Kidney (tissue), 14 donors: Measurements from ENCODE around the gene FHOD3. TPM values are rescaled to one million over a fixed set of nuclear protein-coding genes. Genes with fewer than 3 reads are reported as not detected.

Experiments
- DNase-seq, 5 donors: peaks; one replicate each; pipeline ENCODE4 v3.0.0-alpha.2; 2013 to 2020
- FAIRE-seq: peaks from 2 replicates; lab custom pipeline; 2012; peaks lifted over from hg19 to GRCh38; lab: Jason Lieb, UNC
- H3K27ac ChIP-seq, 2 donors: one replicate each; pipeline ENCODE4 v1.7.0; 2013; ENCODE audit warnings: low read depth in 2 of 2, low read length in 2 of 2, inconsistent platforms in 1 of 2
- H3K27me3 ChIP-seq: one replicate; pipeline ENCODE4 v1.7.1; 2013; ENCODE audit warnings: low read length, inconsistent platforms; ENCODE audit not compliant: control insufficient read depth, insufficient read depth
- H3K36me3 ChIP-seq, 3 donors: one replicate each; pipeline versions ENCODE4 v1.7.0 to v1.7.1; 2013; ENCODE audit warnings: low read length in 3 of 3, control low read depth in 1 of 3, inconsistent platforms in 1 of 3; ENCODE audit not compliant: insufficient read depth in 3 of 3, control insufficient read depth in 2 of 3
- H3K4me1 ChIP-seq, 3 donors: one replicate each; pipeline versions ENCODE4 v1.7.0 to v1.7.1; 2013; ENCODE audit warnings: low read length in 3 of 3, inconsistent platforms in 1 of 3, low read depth in 1 of 3; ENCODE audit not compliant: control insufficient read depth in 2 of 3, insufficient read depth in 2 of 3
- H3K4me3 ChIP-seq, 3 donors: one replicate each; pipeline versions ENCODE4 v1.7.0 to v1.8.1; 2013; ENCODE audit warnings: low read length in 3 of 3, control low read depth in 1 of 3, inconsistent platforms in 1 of 3
- H3K9ac ChIP-seq, 3 donors: one replicate each; pipeline versions ENCODE4 v1.7.0 to v1.7.1; 2013; ENCODE audit warnings: low read length in 3 of 3, control low read depth in 1 of 3, inconsistent platforms in 1 of 3
- H3K9me3 ChIP-seq, 3 donors: one replicate each; pipeline versions ENCODE4 v1.7.0 to v1.7.1; 2013; ENCODE audit warnings: low read length in 3 of 3, control low read depth in 1 of 3, inconsistent platforms in 1 of 3; ENCODE audit not compliant: control insufficient read depth in 2 of 3, insufficient read depth in 1 of 3
- intact Hi-C: fragments of 100-400 bp; cut with DNase I; formaldehyde crosslinking; loops from one replicate; pipeline ENCODE4 v1.11.1; 2022
- polyA plus RNA-seq: library from polyadenylated mRNA; stranded (reverse); fragments of 350-450 nt; fragmentation: Illumina TruSeq; extraction: RNeasy Lipid Tissue Mini Kit (QIAGEN cat#74804); gene quantifications from one replicate; pipeline ENCODE4 v1.2.3, GENCODE V29; 2014; ENCODE audit warnings: low read depth, low replicate concordance; ENCODE audit not compliant: insufficient read depth
- total RNA-seq: library from RNA; stranded (reverse); fragmentation: NEBNext Ultra II Directional; extraction: Animal tissue kit (Norgen Biotek cat#: 25700); gene quantifications from one replicate; pipeline ENCODE4 v1.2.1, GENCODE V29; 2021
- TF ChIP-seq, protein P1 (sequence below): IDR thresholded peaks from 3 replicates; pipeline ENCODE4 v1.5.1; 2012; ENCODE audit warnings: mild to moderate bottlenecking, moderate library complexity, borderline replicate concordance; ENCODE audit not compliant: insufficient read depth; ENCODE audit errors: extremely low read depth
- donor health status: control.
- donor health status: control.
- donor health status: control.
- donor health status: control.
- donor health status: control.
- donor health status: DM: yes; HTN: yes; CAD: no.
- donor health status: Normal renal cell carcinoma (clear cell type).

Gene FHOD3
- total and polyA plus RNA-seq, 2 donors from 2014 or later: 21.5 to 28.0 TPM

DNA sequence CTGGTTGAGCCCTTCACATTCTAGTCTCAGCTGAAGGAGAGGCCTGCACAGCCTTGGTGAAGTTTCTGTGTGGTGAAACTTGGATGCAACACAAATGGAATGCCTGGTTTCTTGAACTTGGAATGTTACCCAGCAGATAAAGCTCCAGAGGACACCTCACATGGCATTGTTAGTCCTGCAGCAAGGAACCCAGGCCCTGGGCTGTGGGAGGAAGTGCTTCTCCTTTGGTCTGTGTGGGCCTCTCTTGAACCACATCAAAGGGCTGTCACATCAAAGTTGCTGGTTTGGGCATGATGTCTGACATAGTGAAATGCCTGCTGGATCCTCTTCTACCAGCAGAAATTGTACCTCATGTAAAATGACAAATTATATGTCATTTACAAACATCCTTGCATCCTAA is 198.5 kb downstream of the FHOD3 start:
- TF ChIP-seq, protein P1, sequence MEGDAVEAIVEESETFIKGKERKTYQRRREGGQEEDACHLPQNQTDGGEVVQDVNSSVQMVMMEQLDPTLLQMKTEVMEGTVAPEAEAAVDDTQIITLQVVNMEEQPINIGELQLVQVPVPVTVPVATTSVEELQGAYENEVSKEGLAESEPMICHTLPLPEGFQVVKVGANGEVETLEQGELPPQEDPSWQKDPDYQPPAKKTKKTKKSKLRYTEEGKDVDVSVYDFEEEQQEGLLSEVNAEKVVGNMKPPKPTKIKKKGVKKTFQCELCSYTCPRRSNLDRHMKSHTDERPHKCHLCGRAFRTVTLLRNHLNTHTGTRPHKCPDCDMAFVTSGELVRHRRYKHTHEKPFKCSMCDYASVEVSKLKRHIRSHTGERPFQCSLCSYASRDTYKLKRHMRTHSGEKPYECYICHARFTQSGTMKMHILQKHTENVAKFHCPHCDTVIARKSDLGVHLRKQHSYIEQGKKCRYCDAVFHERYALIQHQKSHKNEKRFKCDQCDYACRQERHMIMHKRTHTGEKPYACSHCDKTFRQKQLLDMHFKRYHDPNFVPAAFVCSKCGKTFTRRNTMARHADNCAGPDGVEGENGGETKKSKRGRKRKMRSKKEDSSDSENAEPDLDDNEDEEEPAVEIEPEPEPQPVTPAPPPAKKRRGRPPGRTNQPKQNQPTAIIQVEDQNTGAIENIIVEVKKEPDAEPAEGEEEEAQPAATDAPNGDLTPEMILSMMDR: no peak
- FAIRE-seq (no peak), DNase-seq (no peak)
- intact Hi-C loops: no loop called here
- Histone ChIP-seq H3K9me3 (no peaks in the 10 kb centered on the region), H3K27ac (no peak overlapping the region), H3K4me1 (peaks cover 0 to 21% (median 4%) of the 10 kb centered on the region in 3 donors), H3K4me3 (no peak overlapping the region), H3K9ac (no peak overlapping the region), H3K27me3 (no peaks in the 10 kb centered on the region), H3K36me3 (no peaks in the 10 kb centered on the region)

DNA sequence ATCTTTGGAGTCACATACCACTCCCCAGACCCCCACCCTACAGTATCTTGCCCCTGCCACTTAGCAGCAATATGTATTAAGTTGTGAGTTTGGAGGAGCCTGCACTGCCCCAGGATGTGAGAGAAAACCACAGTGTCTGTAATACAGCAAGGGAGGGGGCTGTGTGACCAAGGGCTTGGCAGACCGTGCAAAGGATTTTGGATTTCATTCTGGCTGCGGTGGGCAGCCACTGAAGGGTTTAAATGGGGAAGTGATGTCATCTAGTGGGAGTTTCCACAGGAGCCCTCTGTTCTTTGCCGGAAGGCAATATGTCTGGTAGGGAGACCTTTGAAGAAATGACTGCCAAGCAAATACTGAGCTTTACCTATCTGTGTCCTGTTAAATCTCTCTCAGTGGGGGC is 202.4 kb downstream of the FHOD3 start:
- peaks cover 0 to 4% (median 2%) of the 10 kb centered on the region in 3 donors for H3K4me1 ChIP-seq
- H3K9ac ChIP-seq: no peak overlapping the region
- H3K9me3 ChIP-seq: no peaks in the 10 kb centered on the region
- no peaks in the 10 kb centered on the region for H3K27me3 ChIP-seq
- no peak for DNase-seq
- no peak overlapping the region for H3K27ac ChIP-seq
- no peak for FAIRE-seq
- H3K4me3 ChIP-seq: no peak overlapping the region
- TF ChIP-seq, protein P1: no peak
- intact Hi-C loops: no loop called here
- H3K36me3 ChIP-seq: peaks cover 0 to 6% (median 0%) of the 10 kb centered on the region in 3 donors

DNA sequence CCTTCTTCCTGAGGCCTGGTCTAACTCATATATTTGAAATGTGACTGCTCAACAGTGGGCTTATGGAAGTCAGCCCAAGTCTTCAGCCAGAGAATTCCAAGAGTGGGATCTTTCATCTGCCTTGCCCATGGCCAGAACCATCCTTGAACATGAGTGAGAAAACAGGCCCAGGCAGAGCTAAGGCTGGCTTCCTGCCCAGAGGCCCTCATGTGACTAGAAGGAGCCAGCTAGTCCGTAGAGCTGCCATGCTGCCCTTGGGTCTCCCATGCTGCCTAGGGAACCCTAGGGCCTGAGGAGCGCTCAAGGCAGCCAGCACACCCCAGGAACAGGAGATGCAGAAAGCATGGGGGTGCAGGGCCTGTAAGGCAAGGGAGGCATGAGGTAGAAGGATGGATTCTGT is 203.6 kb downstream of the FHOD3 start:
- DNase-seq: no peak
- H3K9me3 ChIP-seq: no peaks in the 10 kb centered on the region
- peaks cover 0 to 4% (median 2%) of the 10 kb centered on the region in 3 donors for H3K4me1 ChIP-seq
- H3K27me3 ChIP-seq: no peaks in the 10 kb centered on the region
- H3K9ac ChIP-seq: no peak overlapping the region
- intact Hi-C loops: no loop called here
- no peak overlapping the region for H3K27ac ChIP-seq
- FAIRE-seq: no peak
- no peak overlapping the region for H3K4me3 ChIP-seq
- TF ChIP-seq, protein P1: no peak
- peaks cover 0 to 7% (median 0%) of the 10 kb centered on the region in 3 donors for H3K36me3 ChIP-seq

DNA sequence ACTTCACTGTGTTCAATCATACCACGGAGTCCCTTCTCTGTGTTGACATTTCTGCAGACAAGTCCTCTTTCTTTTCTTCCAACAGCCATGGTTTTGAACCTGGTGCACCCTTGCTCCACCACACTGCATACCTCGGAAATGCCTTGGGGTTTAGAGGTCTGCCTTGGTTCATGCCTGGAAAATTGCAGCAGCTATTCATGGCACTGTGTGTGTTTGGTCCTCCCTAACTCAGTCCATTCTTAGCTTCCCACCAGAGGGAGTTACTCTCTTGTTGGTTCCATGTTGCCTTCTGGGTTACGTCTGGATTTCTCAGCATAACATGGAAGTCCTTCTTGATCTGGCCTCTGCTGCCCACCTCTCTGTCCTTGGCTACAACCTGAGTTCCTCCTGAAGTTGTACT is 206.0 kb downstream of the FHOD3 start:
- DNase-seq: no peak
- Histone ChIP-seq H3K9ac (no peak overlapping the region), H3K9me3 (no peaks in the 10 kb centered on the region), H3K36me3 (peaks cover 0 to 7% (median 0%) of the 10 kb centered on the region in 3 donors), H3K4me3 (no peak overlapping the region), H3K27ac (no peak overlapping the region), H3K4me1 (peaks cover 0 to 4% (median 2%) of the 10 kb centered on the region in 3 donors), H3K27me3 (no peaks in the 10 kb centered on the region)
- TF ChIP-seq, protein P1: no peak
- intact Hi-C loops: no loop called here
- FAIRE-seq: no peak
